NCI-H748 (cell line): ENCODE data around the gene ZBTB22.
"Not testable (repeated sequence)": the region's sequence is repeated elsewhere in the genome, so short reads cannot be mapped to it uniquely, and the experiment has no call there.

Source experiments
- DNase-seq: peaks from one replicate; lab custom pipeline; 2025; ENCODE audit not compliant: unreplicated experiment; lab: John Stamatoyannopoulos, UW

ZBTB22 gene

DNA sequence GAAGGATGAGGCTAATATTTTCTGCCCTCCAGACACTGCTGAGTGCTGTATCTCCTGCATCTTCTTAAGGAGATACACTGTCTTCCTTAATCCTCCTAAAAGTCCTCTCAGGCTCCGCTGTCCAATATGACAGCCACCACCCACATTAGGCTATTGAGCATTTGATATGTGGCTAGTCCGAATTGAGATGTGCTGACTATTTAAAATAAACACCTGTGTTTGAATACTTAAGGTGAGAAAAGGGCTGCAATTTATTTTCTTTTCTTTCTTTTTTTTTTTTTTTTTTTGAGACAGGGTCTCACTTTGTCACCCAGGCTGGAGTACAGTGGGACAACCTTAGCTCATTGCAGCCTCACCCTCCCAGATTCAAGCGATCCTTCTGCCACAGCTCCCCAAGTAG, 15.7 kb downstream of the ZBTB22 start:
- DNase-seq = no peak

DNA sequence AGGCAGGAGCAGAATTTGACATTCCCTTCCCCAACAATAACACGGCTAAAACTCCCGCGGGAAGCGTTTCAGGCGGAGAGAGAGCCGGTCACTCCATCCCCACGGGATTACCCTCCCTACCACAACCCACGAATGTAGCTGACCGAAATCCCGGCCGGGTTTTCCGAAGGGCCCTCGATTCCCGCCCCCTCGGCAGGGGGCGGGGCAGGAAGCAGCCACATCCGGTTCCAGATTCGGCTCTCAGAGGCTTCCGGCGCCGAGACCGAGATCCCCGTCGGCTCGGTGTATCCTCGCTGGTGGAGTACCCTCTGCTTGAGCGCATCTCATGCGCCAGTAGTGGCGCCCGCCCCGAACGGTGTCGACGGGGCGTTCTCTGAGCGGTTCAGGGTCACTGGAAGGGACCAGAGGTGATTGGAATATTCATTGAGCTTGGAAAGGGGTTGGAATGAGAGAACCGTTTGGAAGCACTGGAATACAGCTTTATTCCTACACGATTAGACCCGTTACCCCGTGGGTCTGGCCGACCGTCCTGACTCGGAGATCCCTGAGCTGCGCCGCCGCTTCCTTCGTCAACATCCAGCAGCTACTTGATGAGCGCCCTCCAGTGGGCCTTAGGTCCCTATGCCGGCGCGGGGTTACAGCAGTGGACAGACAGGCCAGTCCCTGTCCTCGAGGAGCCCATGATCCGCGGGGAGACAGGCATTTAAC, 18.2 kb downstream of the ZBTB22 start:
- DNase-seq = peak; percentile 95

DNA sequence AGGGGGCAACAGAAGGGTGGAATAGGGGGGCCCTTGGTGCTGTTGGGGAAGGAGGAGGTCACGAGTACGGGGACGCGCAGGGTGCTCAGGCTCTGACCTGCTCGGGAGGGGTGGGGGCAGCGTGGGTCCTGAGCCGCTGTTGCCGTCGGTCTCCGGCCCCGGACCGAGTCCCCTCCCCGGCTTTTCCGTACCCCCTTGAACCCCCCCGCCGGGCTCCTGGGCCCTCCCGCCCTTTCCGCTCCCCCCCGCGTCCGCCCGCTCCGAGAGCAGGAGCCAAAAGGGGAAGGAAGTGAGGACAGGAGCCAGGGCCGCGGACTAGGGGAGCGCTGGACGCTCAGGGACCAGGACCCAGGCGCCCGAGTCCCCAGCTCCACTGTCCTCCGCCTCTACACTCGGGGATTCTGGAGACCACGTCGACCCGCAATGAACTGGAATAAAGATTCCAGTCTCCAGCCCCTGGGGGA, 18.7 kb downstream of the ZBTB22 start, which contains the start of gene RGL2:
RGL2 (minus strand) TSS at position 170 of the 464 bp plus-strand sequence. CDS start 332 bp downstream, outside the sequence.
- DNase-seq = peak; percentile 73

DNA sequence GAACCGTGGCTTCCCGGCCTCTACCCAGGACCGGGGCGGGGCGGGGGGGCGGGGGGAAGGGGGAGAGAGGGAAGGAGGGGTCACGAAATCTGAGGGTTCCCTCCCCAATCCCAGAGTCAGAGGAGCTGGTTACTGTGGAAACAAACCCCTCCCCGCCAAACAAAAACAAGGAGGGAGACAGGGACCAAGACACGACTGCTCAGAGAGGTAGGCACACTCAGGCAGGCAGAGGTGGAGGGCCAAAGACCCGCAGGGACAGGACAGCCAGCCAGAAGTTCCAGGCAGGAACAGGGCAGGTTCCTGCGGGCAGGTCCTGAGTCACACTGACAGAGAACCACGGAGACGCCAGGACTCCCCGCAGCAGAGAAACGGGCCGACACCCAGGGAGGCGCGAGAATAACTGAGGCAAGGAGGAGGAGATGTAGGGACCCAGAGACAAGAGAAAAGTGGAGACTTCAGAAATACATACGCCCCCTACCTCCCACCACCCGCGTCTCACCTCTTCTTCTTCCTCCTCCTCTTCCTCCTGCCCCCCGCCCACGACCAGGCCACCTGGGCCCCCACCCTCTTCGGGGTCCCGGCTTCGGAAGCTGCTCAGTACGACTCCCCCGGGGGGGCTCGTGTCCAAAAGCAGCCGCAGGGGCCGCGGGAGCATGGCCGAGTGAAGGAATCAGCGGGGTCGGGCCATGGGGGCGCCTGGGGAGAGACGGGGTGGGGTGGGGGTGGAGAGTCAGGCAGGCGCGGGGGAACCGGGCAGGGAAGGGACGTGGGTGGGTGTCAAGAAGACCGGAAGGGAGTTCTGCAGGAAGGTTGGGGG, 19.4 kb downstream of the ZBTB22 start:
- DNase-seq = peak; percentile 58

DNA sequence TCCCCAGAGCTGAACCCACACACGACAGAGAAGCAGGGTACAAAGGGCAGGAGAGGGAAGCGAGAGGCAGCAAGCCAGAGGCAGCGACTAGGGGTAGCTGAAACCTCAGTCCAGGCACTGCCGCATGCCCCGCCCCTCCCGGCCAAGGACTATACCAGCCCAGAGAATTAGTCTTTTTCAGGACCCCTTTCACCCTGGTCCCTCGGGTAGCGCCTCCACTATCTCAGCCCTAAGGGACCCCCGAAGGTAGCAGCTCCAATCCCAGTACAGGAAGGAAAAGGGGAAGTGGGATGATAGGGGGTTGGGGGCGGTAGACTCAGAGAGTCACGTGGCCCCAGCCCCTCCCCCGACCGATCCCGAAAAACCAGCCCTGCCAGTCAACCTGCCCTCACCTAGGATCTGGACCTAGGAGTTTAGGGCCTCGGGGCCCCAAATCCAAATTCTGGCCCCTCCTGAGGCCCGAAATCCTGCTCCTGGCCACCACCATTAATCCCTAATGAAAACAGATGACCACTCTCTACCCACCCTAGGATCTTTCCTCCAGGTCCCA, 20.1 kb downstream of the ZBTB22 start:
- DNase-seq = no peak

DNA sequence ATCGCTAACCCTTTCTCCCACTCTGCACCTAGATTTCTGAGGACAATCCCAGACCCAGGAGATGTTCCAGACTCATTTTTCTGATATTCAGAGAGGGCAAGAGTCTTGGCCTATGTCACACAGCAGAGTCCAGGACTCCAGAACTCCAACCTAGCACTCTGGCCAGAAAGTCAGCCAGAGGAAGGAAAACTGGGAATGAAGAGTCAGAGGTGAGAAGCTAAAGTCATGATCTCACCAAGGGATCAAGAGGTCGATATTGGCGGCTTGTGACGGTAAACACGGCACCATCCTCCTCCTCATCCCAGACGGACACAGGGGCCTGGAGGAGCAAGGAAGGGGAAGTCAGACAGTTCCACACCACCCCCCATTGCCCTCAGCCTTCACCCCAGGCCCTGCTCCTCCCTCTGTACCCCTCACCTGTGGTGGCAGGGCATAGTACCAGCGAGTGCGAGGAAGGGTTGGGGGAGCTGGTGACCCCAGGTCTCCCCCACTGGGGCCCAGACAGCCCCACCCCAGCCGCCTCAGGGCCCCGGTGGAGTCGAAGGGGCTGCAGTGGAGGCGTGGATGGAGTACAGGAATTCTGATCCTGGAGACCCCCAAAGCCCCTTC, 20.6 kb downstream of the ZBTB22 start:
- DNase-seq = no peak

DNA sequence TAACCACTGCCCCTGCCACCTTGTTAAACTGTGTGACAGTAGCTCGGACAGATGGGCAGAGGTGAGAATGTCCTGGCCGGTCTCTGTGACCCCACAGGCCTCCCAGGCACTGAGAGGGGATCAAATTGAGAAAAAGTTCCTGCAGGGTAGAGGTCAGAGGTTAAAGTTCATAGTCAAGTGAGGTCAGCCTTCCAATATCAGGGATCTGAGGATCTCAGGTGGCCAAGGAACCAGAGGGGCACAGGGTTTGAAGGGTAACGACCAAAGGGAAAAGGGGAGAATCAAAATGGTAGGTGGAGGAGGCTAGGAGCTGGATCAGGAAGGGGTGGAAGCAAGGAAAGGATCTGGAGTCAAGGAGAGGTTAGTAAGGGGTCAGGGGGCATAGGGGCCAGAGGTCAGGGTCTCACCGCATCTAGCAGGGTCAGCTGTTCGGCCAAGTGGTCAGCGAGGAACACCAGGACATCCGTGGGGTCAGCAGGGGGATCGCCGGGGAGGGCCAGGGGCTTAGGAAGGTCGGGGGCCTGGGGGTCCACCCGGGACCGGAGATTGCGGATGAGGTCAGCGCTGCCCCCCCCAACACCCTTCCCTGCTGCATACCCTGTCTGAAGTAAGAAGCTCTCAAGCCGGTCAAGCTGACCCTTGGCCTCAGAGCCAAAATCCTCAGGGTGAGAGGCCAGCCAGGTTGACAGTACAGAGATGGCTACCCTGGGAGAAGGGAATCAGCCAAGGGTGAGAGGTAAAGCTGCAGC, 21.7 kb downstream of the ZBTB22 start:
- DNase-seq = no peak

DNA sequence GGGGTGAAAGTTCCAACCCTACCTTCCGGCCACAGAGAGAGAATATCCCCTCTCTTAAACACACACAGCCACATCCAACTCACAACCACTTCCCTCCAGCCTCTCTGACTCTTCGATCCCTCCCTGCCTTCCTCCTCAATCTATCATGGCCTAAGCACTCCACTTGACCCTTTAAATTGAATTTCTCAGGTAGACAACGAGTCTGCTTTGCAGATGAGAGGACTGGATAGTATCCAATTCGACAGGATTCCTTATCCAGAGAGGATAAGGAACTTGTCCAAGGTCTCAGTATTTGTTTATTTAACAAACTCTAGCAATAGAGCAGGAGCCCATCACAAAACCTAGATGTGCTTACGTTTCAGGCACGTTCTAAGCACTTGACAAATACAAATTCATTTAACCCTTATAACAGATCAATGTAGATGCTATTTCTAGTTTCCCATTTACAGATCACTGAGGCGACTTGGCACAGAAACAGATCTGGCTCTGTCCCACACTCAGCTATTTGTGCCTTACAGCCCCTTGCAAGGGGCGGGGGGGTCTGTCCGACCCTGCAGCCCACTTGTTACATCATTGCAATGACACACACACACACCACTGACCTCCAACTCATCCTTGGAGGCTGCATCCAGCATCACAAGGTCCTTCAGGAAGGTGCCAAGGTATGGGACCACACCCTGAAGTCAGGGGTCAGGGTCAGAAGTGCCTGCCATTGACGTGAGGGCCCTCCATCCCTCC, 23.3 kb downstream of the ZBTB22 start:
- DNase-seq = no peak

DNA sequence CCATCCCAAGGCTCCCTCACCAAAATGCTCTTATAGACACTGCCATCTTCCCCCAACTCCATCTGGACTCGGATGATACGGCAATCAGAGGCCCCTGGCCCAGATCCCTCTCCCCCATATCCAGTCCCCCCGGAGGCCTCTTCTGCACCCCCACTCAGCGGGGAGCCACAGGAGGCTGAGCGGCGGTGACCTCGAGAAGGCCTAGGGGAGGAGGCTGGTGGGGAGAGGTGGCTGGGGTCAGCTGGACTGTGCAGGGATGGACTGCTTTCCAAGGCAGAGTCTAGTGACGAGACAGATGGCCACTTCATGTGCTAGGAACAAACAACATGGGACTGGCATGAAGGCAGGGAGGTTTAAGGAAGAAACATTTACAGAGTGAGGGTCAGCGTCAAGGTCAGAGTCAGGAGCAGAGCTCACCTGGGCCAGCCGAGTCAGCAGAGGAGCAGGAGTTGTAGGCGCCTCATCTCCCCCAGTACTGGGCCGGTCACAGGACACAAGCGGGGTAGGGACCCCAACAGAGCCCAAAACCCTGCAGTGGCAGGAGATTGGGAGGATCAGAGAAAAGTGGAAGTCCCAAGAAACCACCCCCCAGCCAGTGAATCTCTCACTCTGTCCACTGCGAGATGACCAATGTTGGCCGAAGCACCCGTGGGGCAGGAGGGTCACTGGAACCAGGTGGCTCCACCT, 24.4 kb downstream of the ZBTB22 start:
- no peak for DNase-seq

DNA sequence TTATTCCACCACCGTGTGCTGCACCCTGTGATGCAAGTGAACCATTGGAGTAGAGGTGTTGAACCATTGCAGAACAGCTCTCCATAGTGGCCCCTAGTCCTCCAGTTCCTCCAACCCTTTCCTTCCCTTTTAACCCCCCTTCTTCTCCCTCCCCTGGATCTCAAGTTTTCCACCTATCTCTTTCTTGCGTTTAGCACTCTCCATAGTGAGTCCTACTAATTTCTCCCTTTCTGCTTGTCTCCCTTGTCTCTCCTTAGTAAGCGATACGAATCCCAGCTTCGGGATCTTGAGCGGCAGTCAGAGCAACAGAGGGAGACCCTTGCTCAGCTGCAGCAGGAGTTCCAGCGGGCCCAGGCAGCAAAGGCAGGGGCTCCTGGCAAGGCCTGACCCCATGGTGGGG, 27.1 kb downstream of the ZBTB22 start:
- no peak for DNase-seq

DNA sequence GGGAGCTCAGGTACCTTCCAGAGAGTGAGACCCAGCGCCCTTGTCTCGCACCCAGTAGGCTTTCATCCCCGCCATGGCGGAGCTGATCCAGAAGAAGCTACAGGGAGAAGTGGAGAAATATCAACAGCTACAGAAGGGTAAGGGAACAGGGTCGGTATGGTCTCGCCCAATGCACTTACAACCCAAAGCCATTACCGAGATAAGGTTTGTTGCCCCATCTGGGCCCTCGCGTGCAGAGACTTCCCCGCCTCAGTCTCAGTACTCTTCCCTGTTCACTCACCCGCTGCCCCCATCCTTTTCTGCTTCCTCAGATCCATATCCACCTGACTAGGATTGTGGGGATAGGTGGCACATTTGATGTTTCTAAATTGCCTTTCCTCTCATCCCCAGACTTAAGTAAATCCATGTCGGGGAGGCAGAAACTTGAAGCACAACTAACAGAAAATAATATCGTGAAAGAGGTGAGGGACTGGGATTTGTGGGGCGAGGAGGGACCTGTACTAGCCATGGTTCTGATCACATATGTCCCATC, 27.7 kb downstream of the ZBTB22 start:
- DNase-seq = no peak

DNA sequence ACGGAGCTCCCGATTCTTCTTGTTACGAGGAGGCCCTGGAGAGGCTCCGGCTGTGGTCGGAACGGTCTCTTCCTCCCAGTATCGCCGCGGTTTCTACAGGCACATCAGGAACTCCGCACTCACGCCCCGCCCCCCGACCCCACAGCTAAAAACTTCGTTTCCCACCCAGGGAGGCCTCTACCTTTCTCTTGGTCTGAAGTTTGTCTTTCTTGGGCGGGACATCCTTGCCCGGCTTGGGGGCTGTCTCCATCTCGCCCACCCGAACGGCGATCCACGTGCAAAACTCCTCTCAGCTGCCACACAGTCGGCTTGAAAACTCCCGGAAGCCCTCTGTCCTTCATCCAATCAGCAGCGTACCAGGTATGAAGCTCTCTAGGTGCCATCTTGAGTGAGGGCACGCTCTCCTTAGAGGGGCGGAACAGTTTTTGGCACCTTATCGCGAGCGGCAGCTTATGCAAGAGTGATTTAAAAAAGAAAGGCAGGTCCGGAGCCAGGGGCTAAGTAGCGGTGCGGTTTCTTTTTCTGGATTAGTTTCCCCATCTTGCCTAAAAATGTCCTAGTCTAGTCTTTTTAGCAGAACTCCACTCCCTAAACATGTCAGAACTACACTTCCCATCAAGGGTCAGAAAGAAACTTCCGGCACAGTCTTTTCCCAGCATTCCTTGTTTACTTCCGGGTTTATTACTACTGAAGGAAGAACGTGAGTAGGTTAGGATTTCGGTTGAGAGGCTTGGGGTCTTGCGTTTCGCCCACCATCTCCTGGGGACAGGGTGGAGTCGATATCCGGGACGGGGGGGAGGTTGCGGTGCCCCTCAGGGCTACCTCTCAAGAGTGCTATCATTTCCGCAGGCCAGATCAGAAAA, 28.4 kb downstream of the ZBTB22 start, which contains the start of the genes PFDN6 and WDR46:
PFDN6 (plus strand) TSS at position 681 of the 863 bp plus-strand sequence. CDS start 256 bp downstream, outside the sequence.
WDR46 (minus strand) TSS at position 319 of the 863 bp plus-strand sequence; CDS start at position 250, 69 bp downstream.
- peak; percentile 91 for DNase-seq

DNA sequence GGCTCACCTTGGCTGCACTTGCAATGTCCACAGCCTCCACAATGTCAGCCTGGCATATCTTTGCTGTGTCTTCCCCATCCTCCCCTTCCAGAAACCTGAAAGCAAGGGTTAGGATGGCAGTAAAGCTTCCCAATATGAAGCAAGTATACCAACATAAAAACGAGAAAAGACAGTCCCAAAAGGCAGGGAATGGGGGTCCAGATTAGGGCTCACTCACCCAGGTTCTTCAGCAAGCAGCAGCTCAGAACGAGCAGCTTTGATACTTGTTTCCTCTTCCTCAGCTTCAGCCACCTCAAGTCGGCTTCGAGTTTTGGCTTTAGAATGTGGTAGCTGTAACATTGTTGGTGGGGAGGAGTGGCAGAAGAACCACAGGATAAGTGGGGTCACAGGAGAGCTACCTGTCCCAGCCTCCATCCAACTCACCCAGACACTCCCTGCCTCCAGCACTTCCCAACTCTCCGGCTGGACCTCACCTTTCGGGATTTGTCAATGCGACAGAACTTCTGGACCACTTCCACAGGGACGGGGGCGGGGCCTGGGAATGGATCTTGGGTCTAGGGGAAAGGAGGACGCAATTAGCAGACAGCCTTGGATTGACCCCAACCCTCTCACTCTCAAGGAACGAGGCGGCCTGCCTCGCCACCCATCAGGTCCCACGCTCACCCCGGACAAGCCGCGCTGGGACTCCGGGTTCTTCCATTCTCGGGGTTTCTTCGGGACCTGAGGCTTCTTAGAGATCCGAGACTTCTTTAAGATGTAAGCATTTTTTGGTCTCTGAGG, 29.2 kb downstream of the ZBTB22 start:
- no peak for DNase-seq

DNA sequence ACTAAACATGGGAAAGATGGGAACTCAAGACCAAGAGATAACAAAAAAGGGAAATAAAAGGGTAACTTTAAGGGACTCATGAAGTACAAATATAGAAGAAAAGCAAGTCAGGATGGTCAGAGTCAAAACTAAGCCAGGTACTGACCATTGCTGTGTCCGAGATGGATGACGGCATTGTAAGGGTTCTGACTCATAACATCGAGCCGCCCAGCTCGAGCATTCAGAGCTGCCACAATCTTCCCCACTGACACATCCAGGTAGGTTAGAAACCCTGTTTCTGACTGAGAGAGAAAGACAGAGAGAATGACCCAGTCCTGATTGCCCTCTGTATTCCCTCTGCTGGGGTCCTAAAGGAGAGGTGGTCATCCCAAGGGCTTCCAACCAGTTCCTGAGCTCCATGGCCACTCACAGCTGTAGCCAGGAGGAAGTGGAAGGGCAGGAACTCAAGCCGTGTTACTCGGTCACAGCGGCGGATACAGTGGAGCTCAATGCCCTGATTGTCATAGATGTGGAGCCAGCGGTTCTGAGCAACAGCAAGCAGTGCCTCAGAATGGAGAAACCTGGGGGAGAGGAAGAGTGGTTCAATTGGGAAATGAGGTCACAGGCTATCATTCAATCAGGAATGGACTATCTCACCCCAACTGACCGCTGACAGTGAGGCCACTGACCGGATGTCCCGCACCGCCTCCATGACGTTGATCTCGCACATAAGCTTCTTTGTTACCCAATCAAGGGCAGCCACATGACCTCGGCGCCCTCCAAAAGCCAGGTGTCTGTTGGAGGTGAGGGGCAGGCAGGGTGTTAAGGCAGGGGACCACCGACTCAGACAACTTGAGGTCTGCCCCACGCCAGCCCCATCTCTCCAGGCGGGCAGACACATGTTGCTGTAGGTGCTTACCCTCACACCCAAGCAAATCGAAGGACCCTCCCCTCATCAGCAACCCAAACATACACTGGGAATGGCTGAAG, 30.3 kb downstream of the ZBTB22 start:
- DNase-seq = no peak

DNA sequence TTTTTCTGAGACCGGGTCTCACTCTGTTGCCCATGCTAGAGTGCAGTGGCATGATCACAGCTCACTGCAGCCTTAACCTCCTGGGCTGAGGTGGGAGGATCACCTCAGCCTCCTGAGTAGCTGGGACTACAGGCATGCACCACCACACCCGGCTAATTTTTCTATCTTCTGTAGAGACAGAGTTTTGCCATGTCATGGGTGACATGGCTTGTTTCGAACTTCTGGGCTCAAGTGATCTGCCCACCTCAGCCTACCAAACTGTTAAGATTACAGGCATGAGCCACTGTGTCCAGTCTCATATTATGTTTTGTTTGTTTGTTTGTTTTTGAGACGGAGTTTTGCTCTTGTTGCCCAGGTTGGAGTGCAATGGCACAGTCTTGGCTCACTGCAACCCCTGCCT, 32.3 kb downstream of the ZBTB22 start:
- not testable (repeated sequence) for DNase-seq

DNA sequence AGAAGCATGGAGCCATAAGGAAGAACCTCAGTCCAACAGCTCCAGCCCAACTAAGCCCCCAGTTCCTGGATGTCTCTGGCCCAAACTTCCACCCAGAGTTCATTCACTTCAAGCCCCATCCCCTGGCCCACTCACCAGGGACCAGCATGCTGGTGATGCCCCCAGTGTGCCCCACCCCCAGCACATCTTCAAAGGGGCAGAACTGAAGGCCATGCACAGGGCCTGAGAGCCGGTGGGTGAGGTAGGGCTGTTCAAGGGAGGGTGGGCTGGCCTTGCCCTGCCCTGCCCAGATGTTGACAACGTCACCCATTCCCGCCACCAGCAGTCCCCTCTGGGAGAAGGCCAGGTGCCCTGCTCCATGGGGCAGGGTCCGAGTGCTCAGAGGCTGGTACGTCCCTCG, 37.0 kb downstream of the ZBTB22 start:
- DNase-seq = no peak
